ENCODE data around the gene NPAS3.

GRCh38 chr14:33271216-33271615 is 332.5 kb downstream of the NPAS3 start:
- TF ChIP-seq EZH2 (IDR thresholded peaks at IDR 0.05; ENCODE audit: low read length, missing control alignments) (no peak), CTCF (conservative IDR thresholded peaks at IDR 0.05 in 1 of 2, IDR thresholded peaks at IDR 0.05 in 1 of 2; ENCODE audit: low read depth in 1 of 2, low read length in 2 of 2) (no peak)
